ENCODE measurements around the gene PKN3.
A peak's percentile ranks its signal among the peaks of the same experiment; 100 is the strongest.
"Not testable (repeated sequence)": the region's sequence is repeated elsewhere in the genome, so short reads cannot be mapped to it uniquely, and the experiment has no call there.

PKN3 gene

GRCh38 chr9:128702445-128702948 is at the start of gene PKN3:
TSS of gene PKN3 (plus strand) at chr9:128702503. CDS start at chr9:128702916, 413 bp downstream.
- peak; percentile 92 for DNase-seq

DNA sequence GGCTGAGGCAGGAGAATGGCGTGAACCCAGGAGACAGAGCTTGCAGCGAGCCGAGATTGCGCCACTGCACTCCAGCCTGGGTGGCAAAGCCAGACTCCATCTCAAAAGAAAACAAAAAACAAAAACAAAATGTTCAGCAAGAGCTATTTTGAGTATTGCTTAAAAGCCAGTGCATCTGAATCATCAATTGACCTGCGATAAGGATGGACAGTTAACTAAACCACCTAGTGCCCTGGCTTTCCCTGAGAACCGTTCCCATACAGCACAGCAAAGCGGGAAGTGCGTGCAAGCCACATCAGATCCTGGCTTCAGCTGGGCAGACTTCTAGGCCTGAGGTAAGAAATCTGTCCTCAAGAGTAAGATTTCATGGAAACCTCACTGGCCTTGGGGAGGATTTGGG is 48.4 kb upstream of the PKN3 start:
- no peak for DNase-seq

DNA sequence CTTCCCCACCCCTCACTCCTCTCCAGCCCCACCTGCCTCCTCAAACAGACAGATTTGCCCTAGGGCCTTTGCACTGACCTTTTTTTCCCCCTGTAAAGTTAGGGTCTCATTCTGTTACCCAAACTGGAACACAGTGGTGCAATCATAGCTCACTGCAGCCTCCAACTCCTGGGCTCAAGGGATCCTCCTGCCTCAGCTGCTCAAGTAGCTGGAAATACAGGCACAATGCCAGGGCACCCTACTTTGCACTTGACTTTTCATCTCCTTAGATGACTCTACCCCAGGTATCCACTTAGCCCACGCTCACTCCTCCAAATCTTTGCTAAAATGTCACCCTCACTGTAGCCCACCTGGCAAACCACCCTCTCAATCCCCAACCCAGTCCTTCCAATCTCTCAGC is 47.8 kb upstream of the PKN3 start:
- no peak for DNase-seq

- DNase-seq: peak; percentile 98
Measured at GRCh38 chr9:128656416-128657343, 45.6 kb upstream of the PKN3 start, which contains the start of gene DYNC2I2. TSS of gene DYNC2I2 (minus strand) at chr9:128656847. CDS start at chr9:128656726, 121 bp downstream.

GRCh38 chr9:128657344-128657704 is 45.0 kb upstream of the PKN3 start:
- no peak for DNase-seq

DNA sequence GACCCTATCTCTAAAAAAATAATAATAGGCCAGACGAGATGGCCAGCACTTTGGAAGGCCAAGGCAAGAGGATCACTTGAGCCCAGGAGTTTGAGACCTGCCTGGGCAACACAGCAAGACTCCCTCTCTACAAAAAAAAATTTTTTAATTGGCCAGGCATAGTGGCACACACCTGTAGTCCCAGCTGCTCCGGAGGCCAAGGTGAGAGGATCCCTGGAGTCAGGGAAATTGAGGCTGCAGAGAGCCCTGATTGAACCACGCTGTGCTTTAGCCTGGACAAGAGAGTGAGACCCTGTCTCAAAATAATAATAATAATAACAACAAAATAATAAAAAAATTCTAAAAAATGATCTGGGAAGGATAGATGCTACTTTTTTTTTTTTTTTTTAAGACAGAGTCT is 44.5 kb upstream of the PKN3 start:
- no peak for DNase-seq

DNA sequence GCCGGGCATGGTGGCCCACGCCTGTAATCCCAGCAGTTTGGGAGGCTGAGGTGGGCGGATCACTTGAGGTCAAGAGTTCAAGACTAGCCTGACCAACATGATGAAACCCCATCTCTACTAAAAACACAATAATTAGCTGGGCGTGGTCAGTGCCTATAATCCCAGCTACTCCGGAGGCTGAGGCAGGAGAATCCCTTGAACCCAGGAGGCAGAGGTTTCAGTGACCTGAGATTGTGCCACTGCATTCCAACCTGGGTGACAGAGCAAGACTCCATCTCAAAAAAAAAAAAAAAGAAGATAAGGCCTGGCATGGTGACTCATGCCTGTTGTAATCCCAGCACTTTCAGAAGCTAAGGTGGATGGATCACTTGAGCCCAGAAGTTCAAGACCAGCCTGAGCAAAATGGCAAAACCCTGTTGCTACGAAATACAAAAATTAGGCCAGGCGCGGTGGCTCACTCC is 35.8 kb upstream of the PKN3 start:
- not testable (repeated sequence) for DNase-seq

DNA sequence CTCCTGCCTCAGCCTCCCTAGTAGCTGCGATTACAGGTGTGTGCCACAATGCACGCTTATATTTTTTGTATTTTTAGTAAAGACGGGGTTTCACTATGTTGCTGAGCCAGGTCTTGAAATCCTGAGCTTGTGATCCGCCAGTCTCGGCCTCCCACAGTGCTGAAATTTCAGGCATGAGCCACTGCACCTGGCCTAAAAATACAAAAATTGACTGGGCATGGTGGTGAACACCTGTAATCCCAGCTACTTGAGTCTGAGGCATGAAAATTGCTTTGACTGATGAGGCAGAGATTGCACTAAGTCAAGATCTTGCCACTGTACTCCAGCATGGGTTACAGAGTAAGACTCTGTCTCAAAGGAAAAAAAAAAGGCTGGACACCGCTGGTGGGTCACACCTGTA is 32.5 kb upstream of the PKN3 start:
- DNase-seq: no peak

- DNase-seq: no peak
Measured at GRCh38 chr9:128675382-128675781, 26.9 kb upstream of the PKN3 start.

- DNase-seq: no peak
Measured at GRCh38 chr9:128677794-128678193, 24.5 kb upstream of the PKN3 start.

DNA sequence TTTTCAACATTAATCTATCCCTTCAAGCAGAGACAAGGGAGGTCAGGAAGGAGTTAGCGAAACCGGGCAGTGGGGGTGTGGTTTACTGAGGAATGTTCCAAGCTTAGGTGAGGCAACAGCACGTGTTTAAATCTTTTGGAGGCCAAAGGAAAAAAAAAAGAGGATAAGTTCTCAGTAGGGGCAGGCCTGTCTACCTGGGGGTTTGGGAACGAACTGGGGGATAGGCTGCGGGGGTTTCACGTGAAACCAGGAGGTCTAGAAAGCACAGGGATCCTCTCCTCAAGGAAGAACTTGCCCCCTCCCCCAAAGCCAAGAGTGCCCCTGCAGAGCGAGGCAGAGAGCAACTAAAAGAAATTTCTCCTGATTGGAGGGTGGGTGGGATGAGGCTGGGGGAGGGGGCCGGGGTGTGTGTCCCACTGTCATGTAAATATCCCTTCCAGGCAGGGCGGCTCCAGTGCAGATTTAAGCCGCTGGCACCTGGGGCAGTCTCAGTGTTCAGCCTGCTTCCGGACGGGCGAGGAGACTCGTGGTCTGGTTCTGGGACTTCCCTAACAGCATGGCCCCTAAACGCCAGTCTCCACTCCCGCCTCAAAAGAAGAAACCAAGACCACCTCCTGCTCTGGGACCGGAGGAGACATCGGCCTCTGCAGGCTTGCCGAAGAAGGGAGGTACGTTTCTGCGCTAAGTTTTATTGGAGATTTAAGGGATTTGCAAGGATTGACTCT is 18.8 kb upstream of the PKN3 start:
- DNase-seq: peak; percentile 51

GRCh38 chr9:128684065-128684324 is 18.3 kb upstream of the PKN3 start:
- DNase-seq: no peak

GRCh38 chr9:128684325-128685199 is 17.7 kb upstream of the PKN3 start:
- DNase-seq: peak; percentile 80

- DNase-seq: peak; percentile 82
Measured at GRCh38 chr9:128685636-128686489, 16.4 kb upstream of the PKN3 start.

DNA sequence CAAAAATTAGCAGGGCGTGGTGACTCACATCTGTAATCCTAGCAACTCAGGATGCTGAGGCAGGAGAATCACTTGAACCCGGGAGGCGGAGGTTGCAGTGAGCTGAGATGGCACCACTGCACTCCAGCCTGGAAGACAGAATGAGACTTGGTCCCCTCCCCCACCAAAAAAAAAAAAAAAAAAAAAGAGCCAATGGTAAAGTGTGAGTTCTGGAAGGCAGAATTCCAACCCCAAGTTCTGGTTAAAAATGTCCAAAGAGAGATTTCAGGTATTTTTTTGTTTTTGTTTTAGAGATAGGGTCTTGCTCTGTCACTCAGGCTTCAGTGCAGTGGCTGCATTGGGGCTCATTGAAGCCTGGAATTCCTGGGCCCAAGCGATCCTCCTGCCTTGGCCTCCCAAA is 14.8 kb upstream of the PKN3 start:
- no peak for DNase-seq

DNA sequence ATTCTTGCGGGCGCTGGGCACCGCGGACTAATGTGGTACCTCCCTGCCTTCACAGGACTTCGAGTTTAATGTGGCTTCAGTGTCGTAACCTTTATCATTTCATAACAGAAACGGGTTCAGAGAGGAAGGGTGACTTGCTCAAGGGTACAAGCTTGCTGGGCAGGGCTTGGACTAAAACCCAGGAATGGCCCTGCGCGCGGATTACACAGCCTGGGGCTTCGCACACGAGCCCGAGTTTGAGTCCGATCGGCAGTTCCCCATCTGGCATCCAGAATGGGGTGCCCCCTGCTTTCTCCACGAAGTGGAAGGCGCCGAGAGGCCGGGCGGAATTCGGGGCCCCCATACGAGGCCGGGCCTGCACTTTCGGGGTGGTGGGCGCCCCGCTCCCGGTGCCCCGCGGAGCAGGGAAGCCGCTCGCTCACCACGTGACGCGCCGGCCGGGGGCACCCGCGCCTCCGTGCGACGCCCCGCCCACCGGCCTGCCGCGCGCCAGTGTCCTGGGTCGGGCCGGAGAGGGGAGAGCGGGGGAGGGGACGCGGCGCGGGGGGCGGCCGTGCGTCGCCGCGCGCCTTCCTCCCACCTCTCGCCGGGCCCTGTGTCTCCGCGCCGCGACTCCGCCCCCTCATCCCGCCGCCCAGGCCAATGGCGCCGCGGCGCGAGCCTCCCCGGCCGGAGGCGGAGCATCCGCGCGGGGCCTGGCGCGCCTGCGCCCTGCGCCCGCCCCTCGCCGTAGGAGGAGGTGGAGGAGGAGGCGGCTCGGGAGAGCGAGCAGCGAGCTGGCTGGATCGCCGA is 13.6 kb upstream of the PKN3 start, which contains the start of gene SET:
Gene SET, plus strand, starts transcription at position 722 of the 792 bp plus-strand sequence. CDS start 361 bp downstream, outside the sequence.
- peak; percentile 97 for DNase-seq

- DNase-seq: no peak
Measured at GRCh38 chr9:128689293-128689774, 13.0 kb upstream of the PKN3 start.

GRCh38 chr9:128689820-128690683 is 12.3 kb upstream of the PKN3 start:
- peak; percentile 42 for DNase-seq

DNA sequence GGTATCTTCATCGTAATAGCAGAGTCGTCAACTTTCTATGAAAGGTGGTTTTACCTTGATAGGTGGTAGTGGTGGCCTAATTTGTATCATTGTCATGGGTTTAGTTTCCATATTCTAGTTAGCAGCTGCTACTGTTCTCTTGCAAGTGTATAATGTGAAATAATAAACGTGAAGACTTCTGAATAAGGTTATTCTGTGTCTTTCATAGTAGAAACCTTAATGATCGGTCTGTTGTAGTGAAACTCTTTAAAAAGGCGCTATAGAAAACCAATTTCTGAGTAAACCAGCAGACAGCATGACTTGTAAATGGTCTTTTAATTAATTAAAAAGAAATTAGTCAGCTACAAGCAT is 11.6 kb upstream of the PKN3 start:
- no peak for DNase-seq

DNA sequence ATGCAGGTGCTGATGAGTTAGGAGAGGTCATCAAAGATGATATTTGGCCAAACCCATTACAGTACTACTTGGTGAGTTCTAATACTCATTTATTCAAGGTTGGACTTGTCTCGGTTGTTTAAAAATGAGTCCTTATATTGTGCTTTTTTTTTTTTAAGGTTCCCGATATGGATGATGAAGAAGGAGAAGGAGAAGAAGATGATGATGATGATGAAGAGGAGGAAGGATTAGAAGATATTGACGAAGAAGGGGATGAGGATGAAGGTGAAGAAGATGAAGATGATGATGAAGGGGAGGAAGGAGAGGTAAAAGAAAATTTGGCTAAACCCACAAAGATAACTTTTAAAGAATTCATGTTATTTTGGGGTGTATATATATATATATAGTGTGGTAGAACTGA is 8.6 kb upstream of the PKN3 start:
- not testable (repeated sequence) for DNase-seq

Data from suppressor macrophage treated with lipopolysaccharide for 4 hours (primary cell).